K562 (cell line): ENCODE results near the gene CNR1. TPM values are rescaled to one million over a fixed set of nuclear protein-coding genes. Genes with fewer than 3 reads are reported as not detected.

Experiments
- BCL6 ChIP-seq: fragments of 250-450 bp; sonication (Bioruptor Pico); IDR thresholded peaks from 2 replicates; pipeline ENCODE4 v1.4.0; 2020
- GATAD2B ChIP-seq: fragments of 450-650 bp; IDR thresholded peaks from 2 replicates; pipeline ENCODE4 v1.6.1; 2017; ENCODE audit warnings: mild to moderate bottlenecking, borderline replicate concordance
- MIER1 ChIP-seq: fragments of 450-650 bp; IDR thresholded peaks from 2 replicates; pipeline ENCODE4 v1.6.1; 2016; ENCODE audit warnings: antibody characterized with exemption, mild to moderate bottlenecking, low read depth
- TGIF2 ChIP-seq: sonication (generic); formaldehyde crosslinking; IDR thresholded peaks from 2 replicates; pipeline ENCODE4 v1.8.1; 2022; ENCODE audit warnings: mild to moderate bottlenecking, missing genetic modification reagents, moderate library complexity
- U2AF2 ChIP-seq: fragments of 200-400 bp; formaldehyde crosslinking; optimal IDR thresholded peaks from 2 replicates; pipeline ENCODE3; 2017; ENCODE audit warnings: low read depth, mild to moderate bottlenecking, low read length
- ZNF143 ChIP-seq: sonication (generic); formaldehyde crosslinking; IDR thresholded peaks from 2 replicates; pipeline ENCODE4 v1.9.0; 2022; ENCODE audit warnings: mild to moderate bottlenecking, missing genetic modification reagents
- ZNF184 ChIP-seq: sonication (generic); formaldehyde crosslinking; IDR thresholded peaks from 2 replicates; pipeline ENCODE4 v1.5.0; 2020; ENCODE audit warnings: missing genetic modification reagents
- ZNF695 ChIP-seq: fragments of 450-650 bp; formaldehyde crosslinking; IDR thresholded peaks from 2 replicates; pipeline ENCODE4 v1.4.0; 2020; ENCODE audit warnings: mild to moderate bottlenecking, moderate library complexity
- polyA plus RNA-seq, 8 experiments: library from polyadenylated mRNA; depleted of rRNA in 4 of 8; stranded (reverse) in 5 of 8; unstranded in 3 of 8; fragments of >200 nt; fragmentation: Nextera tagmentation in 2 of 8; fragmentation: Illumina TruSeq in 1 of 8; extraction: Ambion mirVana in 2 of 8; extraction: Trizol in 1 of 8; gene quantifications; 2 replicates each; pipeline versions ENCODE4 v1.2.1 to v1.2.3, GENCODE V29; 2011 to 2014; ENCODE audit warnings: inconsistent platforms in 1 of 8, missing spikeins in 1 of 8
- total RNA-seq, 7 experiments: library from RNA; depleted of rRNA in 6 of 7; stranded (reverse); fragments of >200 nt in 6 of 7; fragmentation: Illumina TruSeq in 2 of 7; extraction: Trizol in 2 of 7; gene quantifications; 2 replicates each; pipeline versions ENCODE4 v1.2.1 to v1.2.3, GENCODE V29; 2011 to 2021; ENCODE audit warnings: low replicate concordance in 1 of 7
- TF ChIP-seq, protein P1 (sequence below): IDR thresholded peaks from 2 replicates; pipeline ENCODE4 v1.6.1; 2011; ENCODE audit warnings: borderline replicate concordance, low read depth, mild to moderate bottlenecking, moderate library complexity, low read length; ENCODE audit not compliant: insufficient read depth, poor library complexity, severe bottlenecking
- TF ChIP-seq, protein P2 (sequence below), 2 experiments: fragments of 450-650 bp; formaldehyde crosslinking in 1 of 2; IDR thresholded peaks; 2 replicates each; pipeline versions ENCODE4 v1.4.0 to v1.6.1; 2014 to 2020; ENCODE audit warnings: mild to moderate bottlenecking in 2 of 2, borderline replicate concordance in 1 of 2, low read depth in 1 of 2

CNR1 gene
- total and polyA plus RNA-seq, 9 of the 15 experiments (the other 6 are each of a cell fraction or from before 2014, with no cell fraction given), result 0.50 to 1.9 (median 1.2) TPM; not detected in 1

DNA sequence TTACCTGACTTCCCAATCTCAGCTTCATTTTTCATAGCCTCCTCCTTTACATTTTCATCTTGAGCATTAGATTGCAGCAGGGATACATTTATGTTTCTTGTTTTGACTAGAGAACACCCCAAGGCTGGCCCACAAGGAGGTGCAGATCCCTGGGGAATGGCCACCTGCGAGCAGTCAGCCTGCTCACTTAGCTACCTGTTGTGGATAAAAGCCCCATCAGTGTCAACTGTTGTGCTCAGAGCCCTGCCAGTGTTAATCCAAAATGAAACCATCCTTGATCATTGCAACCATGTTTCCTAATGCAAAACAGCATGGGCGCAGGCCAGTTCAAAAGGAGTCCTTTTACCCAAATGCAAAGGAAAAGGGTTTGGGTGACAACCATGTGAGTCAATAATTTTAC is 50.8 kb downstream of the CNR1 start (continued):
- TF ChIP-seq, protein P1, sequence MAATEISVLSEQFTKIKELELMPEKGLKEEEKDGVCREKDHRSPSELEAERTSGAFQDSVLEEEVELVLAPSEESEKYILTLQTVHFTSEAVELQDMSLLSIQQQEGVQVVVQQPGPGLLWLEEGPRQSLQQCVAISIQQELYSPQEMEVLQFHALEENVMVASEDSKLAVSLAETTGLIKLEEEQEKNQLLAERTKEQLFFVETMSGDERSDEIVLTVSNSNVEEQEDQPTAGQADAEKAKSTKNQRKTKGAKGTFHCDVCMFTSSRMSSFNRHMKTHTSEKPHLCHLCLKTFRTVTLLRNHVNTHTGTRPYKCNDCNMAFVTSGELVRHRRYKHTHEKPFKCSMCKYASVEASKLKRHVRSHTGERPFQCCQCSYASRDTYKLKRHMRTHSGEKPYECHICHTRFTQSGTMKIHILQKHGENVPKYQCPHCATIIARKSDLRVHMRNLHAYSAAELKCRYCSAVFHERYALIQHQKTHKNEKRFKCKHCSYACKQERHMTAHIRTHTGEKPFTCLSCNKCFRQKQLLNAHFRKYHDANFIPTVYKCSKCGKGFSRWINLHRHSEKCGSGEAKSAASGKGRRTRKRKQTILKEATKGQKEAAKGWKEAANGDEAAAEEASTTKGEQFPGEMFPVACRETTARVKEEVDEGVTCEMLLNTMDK, result no peak
- TF ChIP-seq, protein P2, sequence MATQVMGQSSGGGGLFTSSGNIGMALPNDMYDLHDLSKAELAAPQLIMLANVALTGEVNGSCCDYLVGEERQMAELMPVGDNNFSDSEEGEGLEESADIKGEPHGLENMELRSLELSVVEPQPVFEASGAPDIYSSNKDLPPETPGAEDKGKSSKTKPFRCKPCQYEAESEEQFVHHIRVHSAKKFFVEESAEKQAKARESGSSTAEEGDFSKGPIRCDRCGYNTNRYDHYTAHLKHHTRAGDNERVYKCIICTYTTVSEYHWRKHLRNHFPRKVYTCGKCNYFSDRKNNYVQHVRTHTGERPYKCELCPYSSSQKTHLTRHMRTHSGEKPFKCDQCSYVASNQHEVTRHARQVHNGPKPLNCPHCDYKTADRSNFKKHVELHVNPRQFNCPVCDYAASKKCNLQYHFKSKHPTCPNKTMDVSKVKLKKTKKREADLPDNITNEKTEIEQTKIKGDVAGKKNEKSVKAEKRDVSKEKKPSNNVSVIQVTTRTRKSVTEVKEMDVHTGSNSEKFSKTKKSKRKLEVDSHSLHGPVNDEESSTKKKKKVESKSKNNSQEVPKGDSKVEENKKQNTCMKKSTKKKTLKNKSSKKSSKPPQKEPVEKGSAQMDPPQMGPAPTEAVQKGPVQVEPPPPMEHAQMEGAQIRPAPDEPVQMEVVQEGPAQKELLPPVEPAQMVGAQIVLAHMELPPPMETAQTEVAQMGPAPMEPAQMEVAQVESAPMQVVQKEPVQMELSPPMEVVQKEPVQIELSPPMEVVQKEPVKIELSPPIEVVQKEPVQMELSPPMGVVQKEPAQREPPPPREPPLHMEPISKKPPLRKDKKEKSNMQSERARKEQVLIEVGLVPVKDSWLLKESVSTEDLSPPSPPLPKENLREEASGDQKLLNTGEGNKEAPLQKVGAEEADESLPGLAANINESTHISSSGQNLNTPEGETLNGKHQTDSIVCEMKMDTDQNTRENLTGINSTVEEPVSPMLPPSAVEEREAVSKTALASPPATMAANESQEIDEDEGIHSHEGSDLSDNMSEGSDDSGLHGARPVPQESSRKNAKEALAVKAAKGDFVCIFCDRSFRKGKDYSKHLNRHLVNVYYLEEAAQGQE (IDR thresholded peaks at IDR 0.05; ENCODE audit: borderline replicate concordance), result no peak
- TF ChIP-seq, protein P2 (CRISPR knock-in tag; IDR thresholded peaks at IDR 0.05; ENCODE audit: low read depth), result no peak
- TF ChIP-seq ZNF184 (no peak), TGIF2 (CRISPR knock-in tag) (no peak), ZNF143 (CRISPR knock-in tag) (no peak), MIER1 (no peak), BCL6 (no peak), U2AF2 (no peak), ZNF695 (no peak), GATAD2B (no peak)
